CD14-positive monocyte (primary cell): ENCODE data around the gene ACY1. TPM values are rescaled to one million over a fixed set of nuclear protein-coding genes. Genes with fewer than 3 reads are reported as not detected.

Source experiments
- DNase-seq, 3 donors: peaks; one replicate each; pipeline ENCODE4 v3.0.0-alpha.2; 2011 to 2022
- H2AFZ ChIP-seq: 2 replicates; pipeline ENCODE4 v1.6.0; 2012; ENCODE audit warnings: mild to moderate bottlenecking, low read depth, low read length, inconsistent platforms; ENCODE audit not compliant: insufficient read depth, poor library complexity, severe bottlenecking
- H3K27ac ChIP-seq, 2 donors: 1 replicate in 1 of 2; 2 replicates in 1 of 2; pipeline ENCODE4 v1.5.1; 2012 to 2013; ENCODE audit warnings: low read length in 2 of 2, control low read depth in 1 of 2, inconsistent platforms in 1 of 2, low read depth in 1 of 2, mild to moderate bottlenecking in 1 of 2
- H3K27me3 ChIP-seq, 2 donors: one replicate each; pipeline versions ENCODE4 v1.6.0 to v1.6.1; 2011 to 2013; ENCODE audit warnings: low read length in 2 of 2; ENCODE audit not compliant: control insufficient read depth in 2 of 2, insufficient read depth in 2 of 2
- H3K36me3 ChIP-seq, 2 donors: replicated peaks in 1 of 2; 1 replicate in 1 of 2; 2 replicates in 1 of 2; pipeline versions ENCODE4 v1.5.1 to v1.6.1; 2012 to 2013; ENCODE audit warnings: low read length in 2 of 2, control low read depth in 1 of 2, inconsistent platforms in 1 of 2, mild to moderate bottlenecking in 1 of 2; ENCODE audit not compliant: insufficient read depth in 2 of 2, control insufficient read depth in 1 of 2
- H3K4me1 ChIP-seq, 2 donors: 1 replicate in 1 of 2; 2 replicates in 1 of 2; pipeline versions ENCODE4 v1.5.1 to v1.6.1; 2012 to 2013; ENCODE audit warnings: low read length in 2 of 2, control low read depth in 1 of 2, inconsistent platforms in 1 of 2, mild to moderate bottlenecking in 1 of 2, moderate library complexity in 1 of 2; ENCODE audit not compliant: insufficient read depth in 2 of 2, control insufficient read depth in 1 of 2
- H3K4me2 ChIP-seq: replicated peaks from 2 replicates; pipeline ENCODE3; 2012; ENCODE audit warnings: low read length, moderate library complexity, mild to moderate bottlenecking; ENCODE audit not compliant: poor library complexity, severe bottlenecking; ENCODE audit errors: extremely low read depth
- H3K4me3 ChIP-seq, 3 experiments: fragments of 200-600 bp in 1 of 3; sonication (generic) in 1 of 3; replicated peaks in 1 of 3; 1 replicate in 2 of 3; 2 replicates in 1 of 3; pipeline ENCODE4 v1.5.1; 2011 to 2013; ENCODE audit warnings: low read length in 3 of 3, mild to moderate bottlenecking in 3 of 3, control low read depth in 2 of 3, low read depth in 2 of 3, inconsistent platforms in 1 of 3, moderate library complexity in 1 of 3
- H3K79me2 ChIP-seq: 2 replicates; pipeline ENCODE4 v1.6.0; 2012; ENCODE audit warnings: mild to moderate bottlenecking, control low read depth, inconsistent platforms, low read length, moderate library complexity; ENCODE audit not compliant: insufficient read depth
- H3K9ac ChIP-seq: 2 replicates; pipeline ENCODE4 v1.6.0; 2017; ENCODE audit warnings: low read length, mild to moderate bottlenecking; ENCODE audit not compliant: insufficient read depth, poor library complexity, severe bottlenecking
- H3K9me3 ChIP-seq, 2 donors: replicated peaks in 1 of 2; 1 replicate in 1 of 2; 2 replicates in 1 of 2; pipeline versions ENCODE4 v1.5.1 to v1.6.1; 2012 to 2013; ENCODE audit warnings: low read length in 2 of 2, control low read depth in 1 of 2; ENCODE audit not compliant: control insufficient read depth in 1 of 2, insufficient read depth in 1 of 2
- H4K20me1 ChIP-seq: 2 replicates; pipeline ENCODE4 v1.6.0; 2012; ENCODE audit warnings: mild to moderate bottlenecking, low read length, control low read depth, moderate library complexity; ENCODE audit not compliant: insufficient read depth
- H3K27ac Mint-ChIP-seq, 7 donors: one replicate each; pipeline ENCODE4 v1.8.0; 2020; ENCODE audit warnings: mild to moderate bottlenecking in 7 of 7, mixed read lengths in 7 of 7, moderate library complexity in 6 of 7, inconsistent platforms in 2 of 7
- H3K27me3 Mint-ChIP-seq, 3 donors: one replicate each; pipeline ENCODE4 v1.8.0; 2021 to 2022; ENCODE audit warnings: low read depth in 3 of 3, mild to moderate bottlenecking in 3 of 3, mixed read lengths in 3 of 3, moderate library complexity in 3 of 3, inconsistent platforms in 1 of 3
- H3K36me3 Mint-ChIP-seq, 2 donors: one replicate each; pipeline ENCODE4 v1.8.0; 2020; ENCODE audit warnings: mixed read lengths in 2 of 2, inconsistent platforms in 1 of 2, mild to moderate bottlenecking in 1 of 2
- H3K4me1 Mint-ChIP-seq: one replicate; pipeline ENCODE4 v1.8.0; 2020; ENCODE audit warnings: mild to moderate bottlenecking, mixed read lengths
- H3K4me3 Mint-ChIP-seq, 2 donors: one replicate each; pipeline ENCODE4 v1.8.0; 2020; ENCODE audit warnings: mild to moderate bottlenecking in 2 of 2, mixed read lengths in 2 of 2, moderate library complexity in 1 of 2
- H3K9me3 Mint-ChIP-seq, 7 donors: one replicate each; pipeline ENCODE4 v1.8.0; 2020 to 2022; ENCODE audit warnings: mixed read lengths in 7 of 7, mild to moderate bottlenecking in 6 of 7, moderate library complexity in 6 of 7, inconsistent platforms in 2 of 7
- WGBS: methylation state at CpG from one replicate; pipeline ENCODE4 v1.1.5; 2013; ENCODE audit warnings: missing lambda C conversion rate; ENCODE audit not compliant: insufficient coverage; 5-methylcytosine and 5-hydroxymethylcytosine counted together
- intact Hi-C, 2 donors: fragments of 100-400 bp; cut with micrococcal nuclease; formaldehyde crosslinking; loops; one replicate each; pipeline versions ENCODE4 v1.15.0 to v1.15.1; 2023
- polyA plus RNA-seq, 3 donors: library from polyadenylated mRNA; depleted of rRNA in 1 of 3; unstranded in 2 of 3; stranded (reverse) in 1 of 3; fragments of 300-500 nt in 2 of 3; fragments of >200 nt in 1 of 3; fragmentation: Illumina TruSeq in 2 of 3; gene quantifications; 1 replicate in 2 of 3; 2 replicates in 1 of 3; pipeline ENCODE4 v1.2.3, GENCODE V29; 2012 to 2021
- TF ChIP-seq, protein P1 (sequence below): fragments of 200-600 bp; IDR thresholded peaks from one replicate; pipeline ENCODE4 v1.8.0; 2022; ENCODE audit warnings: antibody characterized with exemption, mild to moderate bottlenecking

Gene ACY1
- polyA plus RNA-seq, 3 donors = 13.3 to 18.0 (median 14.5) TPM

DNA sequence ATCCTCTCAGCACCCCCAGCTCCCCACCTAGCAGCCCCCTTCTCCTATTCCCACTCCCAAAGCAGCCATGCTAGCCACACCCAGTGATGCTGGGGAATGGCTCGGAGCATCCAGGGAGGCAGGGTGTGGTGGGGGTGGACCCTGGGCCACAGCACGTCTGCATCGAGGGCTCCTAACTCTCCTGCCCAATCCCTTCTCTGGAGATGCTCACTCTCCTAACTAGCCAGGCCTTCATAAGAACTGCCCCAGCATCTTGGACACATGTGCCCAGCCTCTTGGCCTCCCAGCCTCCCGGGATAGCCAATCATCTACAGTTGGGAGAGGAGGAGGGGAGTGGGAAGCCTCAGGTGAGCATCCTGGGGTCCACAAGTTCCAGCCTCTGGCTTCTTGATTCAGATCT lies 18.8 kb upstream of the ACY1 start:
- Histone ChIP-seq H3K4me1 (peaks cover 9 to 14% of the 10 kb centered on the region in 2 donors), H3K27ac (no peak overlapping the region), H3K27me3 (peaks cover 10 to 58% of the 10 kb centered on the region in 2 donors), H3K4me3 (no peak overlapping the region), H3K79me2 (no peaks in the 10 kb centered on the region), H3K4me2 (no peak overlapping the region), H3K36me3 (no peaks in the 10 kb centered on the region), H4K20me1 (peaks cover 4% of the 10 kb centered on the region), H2AFZ (no peak overlapping the region), H3K9me3 (no peaks in the 10 kb centered on the region), H3K9ac (no peak overlapping the region)
- H3K4me3 Mint-ChIP-seq = no peak overlapping the region
- no peak for DNase-seq
- H3K36me3 Mint-ChIP-seq = peaks cover 3 to 10% of the 10 kb centered on the region in 2 donors
- peaks cover 14% of the 10 kb centered on the region for H3K4me1 Mint-ChIP-seq
- intact Hi-C loops = no loop called here
- H3K9me3 Mint-ChIP-seq = peaks cover 0 to 17% (median 0%) of the 10 kb centered on the region in 7 donors
- TF ChIP-seq, protein P1, sequence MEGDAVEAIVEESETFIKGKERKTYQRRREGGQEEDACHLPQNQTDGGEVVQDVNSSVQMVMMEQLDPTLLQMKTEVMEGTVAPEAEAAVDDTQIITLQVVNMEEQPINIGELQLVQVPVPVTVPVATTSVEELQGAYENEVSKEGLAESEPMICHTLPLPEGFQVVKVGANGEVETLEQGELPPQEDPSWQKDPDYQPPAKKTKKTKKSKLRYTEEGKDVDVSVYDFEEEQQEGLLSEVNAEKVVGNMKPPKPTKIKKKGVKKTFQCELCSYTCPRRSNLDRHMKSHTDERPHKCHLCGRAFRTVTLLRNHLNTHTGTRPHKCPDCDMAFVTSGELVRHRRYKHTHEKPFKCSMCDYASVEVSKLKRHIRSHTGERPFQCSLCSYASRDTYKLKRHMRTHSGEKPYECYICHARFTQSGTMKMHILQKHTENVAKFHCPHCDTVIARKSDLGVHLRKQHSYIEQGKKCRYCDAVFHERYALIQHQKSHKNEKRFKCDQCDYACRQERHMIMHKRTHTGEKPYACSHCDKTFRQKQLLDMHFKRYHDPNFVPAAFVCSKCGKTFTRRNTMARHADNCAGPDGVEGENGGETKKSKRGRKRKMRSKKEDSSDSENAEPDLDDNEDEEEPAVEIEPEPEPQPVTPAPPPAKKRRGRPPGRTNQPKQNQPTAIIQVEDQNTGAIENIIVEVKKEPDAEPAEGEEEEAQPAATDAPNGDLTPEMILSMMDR = no peak
- no CpG with 5 or more reads among the region's 4 CpGs for WGBS
- no peak overlapping the region for H3K27ac Mint-ChIP-seq
- peaks cover 44 to 76% (median 49%) of the 10 kb centered on the region in 3 donors for H3K27me3 Mint-ChIP-seq

DNA sequence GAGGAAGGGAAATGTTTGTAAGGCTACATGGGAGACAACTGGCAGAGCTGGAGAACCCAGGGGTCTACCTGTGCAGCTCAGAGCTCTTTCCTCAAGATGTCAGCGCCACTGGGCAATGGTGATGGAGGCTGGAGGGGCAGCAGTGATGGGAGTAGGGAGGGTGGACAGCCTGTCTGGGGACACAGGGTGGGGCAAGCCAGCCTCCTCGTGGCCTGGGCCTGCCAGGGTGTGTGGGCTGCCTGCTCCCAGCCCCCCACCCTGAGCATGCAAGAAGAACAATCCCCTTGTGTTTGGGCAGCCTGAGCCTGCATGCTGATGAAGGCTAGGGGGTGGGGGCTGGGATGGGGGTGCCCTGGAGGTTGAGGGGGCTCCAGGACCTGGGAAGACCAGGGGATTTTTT lies 17.3 kb upstream of the ACY1 start:
- Histone ChIP-seq H3K79me2 (no peaks in the 10 kb centered on the region), H3K27me3 (peaks cover 10 to 54% of the 10 kb centered on the region in 2 donors), H3K9me3 (no peaks in the 10 kb centered on the region), H3K4me1 (peaks cover 9 to 14% of the 10 kb centered on the region in 2 donors), H2AFZ (no peak overlapping the region), H3K4me2 (no peak overlapping the region), H3K9ac (no peak overlapping the region), H4K20me1 (peaks cover 4% of the 10 kb centered on the region), H3K4me3 (no peak overlapping the region), H3K27ac (no peak overlapping the region), H3K36me3 (no peaks in the 10 kb centered on the region)
- Mint-ChIP-seq H3K9me3 (peaks cover 0 to 17% (median 0%) of the 10 kb centered on the region in 7 donors), H3K27ac (no peak overlapping the region), H3K4me1 (peaks cover 14% of the 10 kb centered on the region), H3K27me3 (peaks cover 41 to 70% (median 45%) of the 10 kb centered on the region in 3 donors), H3K4me3 (peak overlapping the region in 1 of 2 donors; percentile 35), H3K36me3 (peaks cover 7 to 12% of the 10 kb centered on the region in 2 donors)
- intact Hi-C loops = no loop called here
- TF ChIP-seq, protein P1 = no peak
- 90% methylated on average over 2 of the region's 2 CpGs for WGBS
- DNase-seq = no peak
